Tibial nerve (tissue), 4 donors: ENCODE measurements around the gene RGS17. TPM values are rescaled to one million over a fixed set of nuclear protein-coding genes. Genes with fewer than 3 reads are reported as not detected.

Experiments
- DNase-seq, 2 donors: peaks; one replicate each; pipeline ENCODE4 v3.0.0-alpha.2; 2019; ENCODE audit warnings: low spot score in 2 of 2
- H3K27ac ChIP-seq, 4 donors: fragments of 200-600 bp; sonication (generic) in 3 of 4; one replicate each; pipeline ENCODE4 v1.5.1; 2017 to 2019; ENCODE audit warnings: mild to moderate bottlenecking in 1 of 4
- H3K27me3 ChIP-seq, 2 donors: fragments of 200-600 bp; sonication (generic) in 1 of 2; one replicate each; pipeline versions ENCODE4 v1.5.1 to v1.6.0; 2017 to 2019
- H3K36me3 ChIP-seq, 3 donors: fragments of 200-600 bp; sonication (generic); one replicate each; pipeline ENCODE4 v1.5.1; 2018 to 2019
- H3K4me1 ChIP-seq, 4 donors: fragments of 200-600 bp; sonication (generic) in 3 of 4; one replicate each; pipeline ENCODE4 v1.5.1; 2017 to 2019
- H3K4me3 ChIP-seq, 4 donors: fragments of 200-600 bp; sonication (generic) in 3 of 4; one replicate each; pipeline ENCODE4 v1.5.1; 2017 to 2019; ENCODE audit warnings: mild to moderate bottlenecking in 1 of 4, moderate library complexity in 1 of 4
- H3K9me3 ChIP-seq, 4 donors: fragments of 200-600 bp; sonication (generic) in 3 of 4; one replicate each; pipeline ENCODE4 v1.5.1; 2017 to 2019
- CTCF ChIP-seq, 5 experiments: fragments of 200-600 bp in 3 of 5; fragments of 450-650 bp in 2 of 5; sonication (generic) in 3 of 5; IDR thresholded peaks; one replicate each; pipeline ENCODE4 v1.5.1; 2016 to 2019; ENCODE audit warnings: antibody characterized with exemption in 5 of 5, mild to moderate bottlenecking in 3 of 5, moderate library complexity in 2 of 5
- EP300 ChIP-seq, 2 donors: sonication (generic); formaldehyde crosslinking; IDR thresholded peaks; one replicate each; pipeline ENCODE4 v1.6.1; 2017; ENCODE audit warnings: antibody characterized with exemption in 2 of 2, mild to moderate bottlenecking in 1 of 2
- POLR2A ChIP-seq, 2 donors: fragments of 450-650 bp; IDR thresholded peaks; one replicate each; pipeline ENCODE4 v1.6.1; 2017; ENCODE audit warnings: antibody characterized with exemption in 2 of 2, mild to moderate bottlenecking in 2 of 2, moderate library complexity in 2 of 2
- WGBS, 2 donors: methylation state at CpG; one replicate each; pipeline ENCODE4 v1.1.5; 2018; 5-methylcytosine and 5-hydroxymethylcytosine counted together
- total RNA-seq, 4 donors: library from RNA; depleted of rRNA; stranded (reverse); fragments of >200 nt; gene quantifications; one replicate each; pipeline ENCODE4 v1.1.0, GENCODE V29; 2016

Gene RGS17
- total RNA-seq, 4 donors from 2014 or later = under 0.01 to 3.3 TPM; not detected in 2

GRCh38 chr6:153086225-153086990, 44.7 kb downstream of the RGS17 start:
- no peak for DNase-seq
- TF ChIP-seq POLR2A (IDR thresholded peaks at IDR 0.05) (no peak), EP300 (IDR thresholded peaks at IDR 0.05) (no peak), CTCF (IDR thresholded peaks at IDR 0.05) (no peak)
- H3K4me3 ChIP-seq = no peak overlapping the region
- no peaks in the 10 kb centered on the region for H3K4me1 ChIP-seq
- H3K27ac ChIP-seq = no peak overlapping the region
- no peaks in the 10 kb centered on the region for H3K9me3 ChIP-seq
- H3K27me3 ChIP-seq = no peaks in the 10 kb centered on the region
- no peaks in the 10 kb centered on the region for H3K36me3 ChIP-seq
- 88 to 90% methylated on average over 5 of the region's 5 CpGs for WGBS, 2 donors

- no peak for TF ChIP-seq CTCF (IDR thresholded peaks at IDR 0.05)
- TF ChIP-seq EP300 (IDR thresholded peaks at IDR 0.05) = no peak
- no peak for TF ChIP-seq POLR2A (IDR thresholded peaks at IDR 0.05)
- Histone ChIP-seq H3K9me3 (no peaks in the 10 kb centered on the region), H3K36me3 (no peaks in the 10 kb centered on the region), H3K27me3 (no peaks in the 10 kb centered on the region), H3K27ac (no peak overlapping the region), H3K4me1 (no peaks in the 10 kb centered on the region), H3K4me3 (no peak overlapping the region)
- 81 to 89% methylated on average over 5 of the region's 5 CpGs for WGBS, 2 donors
- DNase-seq = no peak
Observed at GRCh38 chr6:153085239-153085638, 45.8 kb downstream of the RGS17 start.

- no peak overlapping the region for H3K27ac ChIP-seq
Observed at GRCh38 chr6:153084393-153084792, 46.7 kb downstream of the RGS17 start.

GRCh38 chr6:153083869-153084268, 47.2 kb downstream of the RGS17 start:
- H3K36me3 ChIP-seq = no peaks in the 10 kb centered on the region
- no peak overlapping the region for H3K4me3 ChIP-seq
- no peaks in the 10 kb centered on the region for H3K4me1 ChIP-seq
- H3K27ac ChIP-seq = no peak overlapping the region
- H3K27me3 ChIP-seq = no peaks in the 10 kb centered on the region
- DNase-seq = no peak
- H3K9me3 ChIP-seq = no peaks in the 10 kb centered on the region
- TF ChIP-seq POLR2A (IDR thresholded peaks at IDR 0.05) (no peak), CTCF (IDR thresholded peaks at IDR 0.05) (no peak), EP300 (IDR thresholded peaks at IDR 0.05) (no peak)

More at GRCh38 chr6:153084393-153084792, 46.7 kb downstream of the RGS17 start:
- Histone ChIP-seq H3K4me1 (no peaks in the 10 kb centered on the region), H3K4me3 (no peak overlapping the region), H3K27me3 (no peaks in the 10 kb centered on the region), H3K36me3 (no peaks in the 10 kb centered on the region), H3K9me3 (no peaks in the 10 kb centered on the region)
- DNase-seq = no peak
- WGBS, 2 donors = 73 to 85% methylated on average over 3 of the region's 3 CpGs
- no peak for TF ChIP-seq EP300 (IDR thresholded peaks at IDR 0.05)
- TF ChIP-seq CTCF (IDR thresholded peaks at IDR 0.05) = no peak
- TF ChIP-seq POLR2A (IDR thresholded peaks at IDR 0.05) = no peak

GRCh38 chr6:153081914-153082313, 49.2 kb downstream of the RGS17 start:
- WGBS, 2 donors = 94 to 96% methylated on average over 2 of the region's 2 CpGs
- TF ChIP-seq POLR2A (IDR thresholded peaks at IDR 0.05) (no peak), EP300 (IDR thresholded peaks at IDR 0.05) (no peak), CTCF (IDR thresholded peaks at IDR 0.05) (no peak)
- Histone ChIP-seq H3K9me3 (no peaks in the 10 kb centered on the region), H3K36me3 (no peaks in the 10 kb centered on the region), H3K27ac (no peak overlapping the region), H3K27me3 (no peaks in the 10 kb centered on the region), H3K4me1 (no peaks in the 10 kb centered on the region), H3K4me3 (no peak overlapping the region)
- DNase-seq = no peak
